Prostate gland (tissue), 2 donors: ENCODE results near the gene GABPB1. TPM values are rescaled to one million over a fixed set of nuclear protein-coding genes. Genes with fewer than 3 reads are reported as not detected.
A peak's percentile ranks its signal among the peaks of the same experiment; 100 is the strongest.

Experiments used
- DNase-seq: peaks from one replicate; pipeline ENCODE4 v3.0.0-alpha.2; 2019; ENCODE audit warnings: low spot score
- H3K27ac ChIP-seq, 2 donors: fragments of 200-600 bp; sonication (generic); 2 replicates each; pipeline ENCODE4 v1.5.1; 2017 to 2019
- H3K27me3 ChIP-seq: fragments of 200-600 bp; sonication (generic); replicated peaks from 2 replicates; pipeline ENCODE4 v1.5.1; 2019; ENCODE audit not compliant: insufficient read depth
- H3K36me3 ChIP-seq, 2 donors: fragments of 200-600 bp; sonication (generic); 1 replicate in 1 of 2; 2 replicates in 1 of 2; pipeline versions ENCODE4 v1.5.1 to v1.8.1; 2017 to 2019
- H3K4me1 ChIP-seq: fragments of 200-600 bp; sonication (generic); replicated peaks from 2 replicates; pipeline ENCODE4 v1.5.1; 2019
- H3K4me3 ChIP-seq, 2 donors: fragments of 200-600 bp; sonication (generic); 2 replicates each; pipeline ENCODE4 v1.5.1; 2017 to 2019
- H3K9me3 ChIP-seq: fragments of 200-600 bp; sonication (generic); 2 replicates; pipeline ENCODE4 v1.5.1; 2017
- POLR2A ChIP-seq: fragments of 450-650 bp; IDR thresholded peaks from one replicate; pipeline ENCODE4 v1.6.1; 2016; ENCODE audit warnings: antibody characterized with exemption, mild to moderate bottlenecking
- POLR2AphosphoS5 ChIP-seq: sonication (generic); formaldehyde crosslinking; IDR thresholded peaks from one replicate; pipeline ENCODE4 v1.6.1; 2017; ENCODE audit warnings: antibody characterized with exemption
- WGBS: methylation state at CpG from one replicate; pipeline ENCODE4 v1.1.5; 2018; 5-methylcytosine and 5-hydroxymethylcytosine counted together
- intact Hi-C: fragments of 100-400 bp; cut with DNase I; formaldehyde crosslinking; loops from one replicate; pipeline ENCODE4 v1.14.2; 2022
- total RNA-seq, 2 donors: library from RNA; depleted of rRNA; stranded (reverse); fragments of >200 nt; gene quantifications; one replicate each; pipeline ENCODE4 v1.1.0, GENCODE V29; 2016
- TF ChIP-seq, protein P1 (sequence below), 4 experiments: fragments of 200-600 bp in 2 of 4; fragments of 450-650 bp in 2 of 4; sonication (generic) in 2 of 4; IDR thresholded peaks; 1 replicate in 3 of 4; 2 replicates in 1 of 4; pipeline ENCODE4 v1.5.1; 2016 to 2019; ENCODE audit warnings: antibody characterized with exemption in 4 of 4, mild to moderate bottlenecking in 2 of 4, moderate library complexity in 2 of 4

GABPB1 gene
- total RNA-seq, 2 donors from 2014 or later: 31.8 to 34.1 TPM

- TF ChIP-seq POLR2A (no peak), POLR2AphosphoS5 (no peak)
- TF ChIP-seq, protein P1, sequence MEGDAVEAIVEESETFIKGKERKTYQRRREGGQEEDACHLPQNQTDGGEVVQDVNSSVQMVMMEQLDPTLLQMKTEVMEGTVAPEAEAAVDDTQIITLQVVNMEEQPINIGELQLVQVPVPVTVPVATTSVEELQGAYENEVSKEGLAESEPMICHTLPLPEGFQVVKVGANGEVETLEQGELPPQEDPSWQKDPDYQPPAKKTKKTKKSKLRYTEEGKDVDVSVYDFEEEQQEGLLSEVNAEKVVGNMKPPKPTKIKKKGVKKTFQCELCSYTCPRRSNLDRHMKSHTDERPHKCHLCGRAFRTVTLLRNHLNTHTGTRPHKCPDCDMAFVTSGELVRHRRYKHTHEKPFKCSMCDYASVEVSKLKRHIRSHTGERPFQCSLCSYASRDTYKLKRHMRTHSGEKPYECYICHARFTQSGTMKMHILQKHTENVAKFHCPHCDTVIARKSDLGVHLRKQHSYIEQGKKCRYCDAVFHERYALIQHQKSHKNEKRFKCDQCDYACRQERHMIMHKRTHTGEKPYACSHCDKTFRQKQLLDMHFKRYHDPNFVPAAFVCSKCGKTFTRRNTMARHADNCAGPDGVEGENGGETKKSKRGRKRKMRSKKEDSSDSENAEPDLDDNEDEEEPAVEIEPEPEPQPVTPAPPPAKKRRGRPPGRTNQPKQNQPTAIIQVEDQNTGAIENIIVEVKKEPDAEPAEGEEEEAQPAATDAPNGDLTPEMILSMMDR (IDR thresholded peaks at IDR 0.05): no peak
- Histone ChIP-seq H3K4me1 (no peaks in the 10 kb centered on the region), H3K9me3 (no peaks in the 10 kb centered on the region), H3K36me3 (no peaks in the 10 kb centered on the region), H3K27me3 (no peaks in the 10 kb centered on the region), H3K27ac (peak overlapping the region; percentile 99), H3K4me3 (peak overlapping the region; percentile 99 to 100)
- intact Hi-C loops: loop anchor here (10.0 kb wide), 3 partner anchors 69 to 1201 kb away; partner anchors contain the start of genes COPS2, SPPL2A and USP8
- no peak for DNase-seq
- WGBS: under 1% methylated on average over 8 of the region's 8 CpGs
Observed at GRCh38 chr15:50355619-50355905, 564 bp upstream of the GABPB1 start.

DNA sequence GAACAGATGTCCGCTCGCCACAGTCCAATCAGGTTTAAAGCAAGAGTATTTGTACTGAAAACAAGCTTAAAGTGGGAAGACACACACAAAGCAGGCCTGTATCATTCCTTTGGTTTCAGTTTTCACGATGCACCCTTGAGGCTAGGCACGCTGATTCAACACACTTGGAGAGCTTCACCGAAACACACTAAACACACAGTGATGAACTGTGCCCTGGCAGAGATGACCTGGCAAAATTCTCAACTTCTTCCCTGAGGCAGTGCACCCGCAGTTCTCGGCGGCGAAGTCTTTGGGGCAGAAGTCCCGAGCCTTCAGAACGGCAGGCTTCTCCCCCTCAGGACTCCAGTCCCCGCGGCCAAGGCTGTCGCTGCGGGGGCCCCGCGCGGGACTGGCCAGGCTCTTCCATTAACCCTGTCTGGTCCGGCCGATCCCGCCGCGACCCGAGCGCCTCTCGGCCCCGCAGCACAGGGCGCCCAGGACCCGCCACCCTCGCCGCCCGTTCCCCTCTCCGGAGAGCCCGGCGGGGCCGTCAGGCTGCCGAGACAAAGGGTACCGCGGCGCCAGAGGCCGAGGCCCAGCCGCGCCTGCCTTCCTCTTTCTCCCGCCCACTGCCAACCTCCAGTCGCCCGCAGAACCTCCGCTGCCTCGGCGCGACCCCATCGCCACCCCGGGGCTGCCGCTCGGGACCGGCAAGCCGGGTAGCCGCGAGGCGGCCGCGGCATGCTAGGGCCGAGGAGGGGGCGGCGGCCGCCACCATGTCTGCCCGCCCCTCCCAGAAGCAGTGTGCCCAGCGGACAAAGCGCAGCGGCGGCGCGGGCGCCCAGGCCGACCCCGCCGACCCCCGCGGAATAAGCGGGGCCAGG lies 792 bp downstream of the GABPB1 start:
- peak; percentile 58 for DNase-seq
- Histone ChIP-seq H3K4me1 (no peaks in the 10 kb centered on the region), H3K36me3 (no peaks in the 10 kb centered on the region), H3K9me3 (no peaks in the 10 kb centered on the region), H3K4me3 (peak overlapping the region; percentile 99 to 100), H3K27me3 (no peaks in the 10 kb centered on the region), H3K27ac (peak overlapping the region; percentile 99)
- intact Hi-C loops: loop anchor here (10.0 kb wide), 3 partner anchors 71 to 1199 kb away; partner anchors contain the start of genes COPS2, SPPL2A and USP8
- TF ChIP-seq, protein P1 (IDR thresholded peaks at IDR 0.05): peak in 1 of 4 experiments; percentile 4
- TF ChIP-seq POLR2AphosphoS5: peak; percentile 71
- TF ChIP-seq POLR2A: peak; percentile 55
- 1% methylated on average over 49 of the region's 79 CpGs for WGBS

DNA sequence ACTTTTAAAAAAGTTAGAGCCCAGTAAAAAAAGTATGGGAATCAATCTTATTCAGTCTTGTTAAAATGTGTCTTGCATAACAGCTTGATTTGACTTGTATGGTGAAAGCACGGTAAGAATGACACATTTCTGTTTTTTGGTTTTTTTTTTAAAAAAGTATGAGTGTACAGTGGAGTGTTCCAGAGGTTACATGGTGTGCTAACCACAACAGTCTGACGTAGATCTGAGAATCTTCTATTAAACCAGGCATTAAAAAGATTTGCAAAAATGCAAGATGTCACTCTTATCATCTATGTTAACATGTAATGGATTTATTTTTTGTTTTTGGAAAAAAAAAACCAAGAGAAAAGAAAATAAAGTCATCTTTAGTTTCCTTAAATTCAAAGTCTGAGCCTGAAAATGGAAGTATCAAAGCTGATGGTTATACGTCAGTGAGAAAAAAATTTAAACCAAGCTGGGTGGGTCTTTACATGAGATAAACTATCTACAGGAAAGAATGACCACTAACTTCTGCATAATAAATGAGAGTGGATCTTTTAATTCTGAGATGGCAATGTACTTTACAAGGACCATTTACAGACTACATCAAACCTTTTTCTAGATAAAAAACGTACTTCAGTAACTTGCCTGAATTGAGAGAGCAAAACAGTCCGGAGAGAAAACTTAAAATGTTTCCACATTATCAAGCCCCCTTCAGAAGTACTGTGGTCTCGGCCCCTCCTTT lies 1.6 kb downstream of the GABPB1 start:
- intact Hi-C loops: loop anchor here (10.0 kb wide), 3 partner anchors 71 to 1199 kb away; partner anchors contain the start of genes COPS2, SPPL2A and USP8
- no peaks in the 10 kb centered on the region for H3K4me1 ChIP-seq

GRCh38 chr15:50350621-50351020 lies 4.4 kb downstream of the GABPB1 start:
- TF ChIP-seq POLR2AphosphoS5 (no peak), POLR2A (no peak)
- TF ChIP-seq, protein P1 (IDR thresholded peaks at IDR 0.05): no peak
- Histone ChIP-seq H3K27ac (no peak overlapping the region), H3K9me3 (no peaks in the 10 kb centered on the region), H3K4me1 (no peaks in the 10 kb centered on the region), H3K36me3 (no peaks in the 10 kb centered on the region), H3K27me3 (no peaks in the 10 kb centered on the region), H3K4me3 (no peak overlapping the region)
- no peak for DNase-seq
- 53% methylated on average over 3 of the region's 3 CpGs for WGBS
- intact Hi-C loops: loop anchor here (10.0 kb wide), 3 partner anchors 74 to 1196 kb away; partner anchors contain the start of genes COPS2, SPPL2A and USP8

More for the DNA sequence above, 1.6 kb downstream of the GABPB1 start:
- Histone ChIP-seq H3K9me3 (no peaks in the 10 kb centered on the region), H3K4me3 (peak overlapping the region; percentile 99 to 100), H3K27me3 (no peaks in the 10 kb centered on the region), H3K36me3 (no peaks in the 10 kb centered on the region), H3K27ac (peak overlapping the region; percentile 99)
- no peak for DNase-seq
- WGBS: 0% methylated on average over 6 of the region's 6 CpGs
- TF ChIP-seq POLR2A (no peak), POLR2AphosphoS5 (no peak)
- TF ChIP-seq, protein P1 (IDR thresholded peaks at IDR 0.05): no peak
